HCEC 1CT (cell line): ENCODE results near the gene SMG9.
A peak's percentile ranks its signal among the peaks of the same experiment; 100 is the strongest.

Experiments
- DNase-seq: peaks from one replicate; pipeline ENCODE4 v3.0.0-alpha.2; 2017

Gene SMG9

GRCh38 chr19:43751466-43752220 is 3.1 kb downstream of the SMG9 start:
- DNase-seq: peak; percentile 30

DNA sequence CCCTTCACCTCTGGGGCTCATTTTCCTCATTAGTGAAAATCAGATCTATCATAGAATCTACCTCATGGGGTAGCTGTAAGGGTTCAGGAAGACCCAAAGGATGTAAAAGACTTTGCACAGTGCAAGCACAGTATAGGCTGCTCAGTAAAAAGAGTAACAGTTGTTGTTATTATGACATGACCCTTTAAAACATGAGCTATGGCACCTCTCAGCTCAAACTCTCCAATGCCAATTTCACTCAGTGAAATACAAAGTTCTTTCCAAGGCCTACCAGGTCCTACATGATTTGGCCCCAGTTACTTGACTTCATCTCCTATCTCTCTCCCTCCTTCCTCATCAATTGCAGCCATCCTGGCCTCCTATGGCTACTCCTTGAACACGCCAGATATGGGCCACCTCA is 4.9 kb downstream of the SMG9 start:
- DNase-seq: no peak

GRCh38 chr19:43749152-43749551 is 5.6 kb downstream of the SMG9 start:
- no peak for DNase-seq

DNA sequence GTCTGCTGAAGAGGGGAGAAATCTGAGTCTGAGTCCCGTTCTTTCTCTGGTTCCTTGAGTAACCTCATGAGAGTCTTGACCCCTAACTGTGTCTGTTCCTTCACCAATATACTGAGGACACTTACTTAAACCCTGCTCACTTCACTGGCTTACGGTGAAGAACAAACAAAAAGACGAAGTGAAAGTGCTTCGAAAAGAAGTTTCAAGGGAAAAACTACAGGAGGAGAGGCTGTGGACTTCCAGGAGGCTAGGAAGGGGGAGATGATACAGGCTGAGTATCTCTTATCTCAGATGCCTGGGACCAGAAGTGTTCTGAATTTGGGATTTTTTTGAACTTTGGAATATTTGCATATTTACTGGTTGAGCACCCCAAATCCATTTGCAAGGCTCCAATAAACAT is 6.1 kb downstream of the SMG9 start:
- no peak for DNase-seq

- no peak for DNase-seq
Observed at GRCh38 chr19:43748205-43748594, 6.6 kb downstream of the SMG9 start.

DNA sequence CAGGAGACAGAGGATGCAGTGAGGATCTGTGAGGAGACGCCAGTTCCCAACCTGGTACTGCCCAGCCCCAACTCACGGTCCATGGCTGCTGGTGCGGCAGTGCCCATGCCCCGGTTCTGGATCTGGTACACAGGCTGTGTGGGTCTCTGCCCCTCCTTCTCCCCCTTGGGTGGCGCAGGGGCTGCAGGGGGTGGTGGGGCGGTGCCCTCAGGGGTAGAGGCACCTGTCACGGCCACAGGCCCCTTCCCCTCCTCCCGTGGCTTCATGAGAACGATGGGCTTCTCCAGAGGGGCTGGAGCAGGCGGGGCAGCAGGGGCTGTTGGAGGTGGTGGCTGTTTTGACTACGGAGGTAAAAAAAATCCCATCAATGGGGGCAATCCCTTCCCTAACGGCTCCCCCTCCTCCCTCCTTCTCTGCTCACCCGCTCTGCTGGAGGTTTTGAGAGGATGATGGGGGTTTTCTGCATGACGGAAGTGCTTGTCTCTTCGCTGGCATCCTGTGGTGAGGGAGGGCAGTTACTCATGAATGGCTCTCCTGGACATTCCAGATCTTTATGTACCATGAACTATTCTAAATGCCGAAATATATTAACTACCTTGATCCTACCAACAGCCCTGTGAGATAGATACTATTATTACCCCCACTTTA is 7.1 kb downstream of the SMG9 start:
- no peak for DNase-seq

- no peak for DNase-seq
Observed at GRCh38 chr19:43743059-43743458, 11.7 kb downstream of the SMG9 start.

- DNase-seq: no peak
Observed at GRCh38 chr19:43741075-43741825, 13.5 kb downstream of the SMG9 start.

DNA sequence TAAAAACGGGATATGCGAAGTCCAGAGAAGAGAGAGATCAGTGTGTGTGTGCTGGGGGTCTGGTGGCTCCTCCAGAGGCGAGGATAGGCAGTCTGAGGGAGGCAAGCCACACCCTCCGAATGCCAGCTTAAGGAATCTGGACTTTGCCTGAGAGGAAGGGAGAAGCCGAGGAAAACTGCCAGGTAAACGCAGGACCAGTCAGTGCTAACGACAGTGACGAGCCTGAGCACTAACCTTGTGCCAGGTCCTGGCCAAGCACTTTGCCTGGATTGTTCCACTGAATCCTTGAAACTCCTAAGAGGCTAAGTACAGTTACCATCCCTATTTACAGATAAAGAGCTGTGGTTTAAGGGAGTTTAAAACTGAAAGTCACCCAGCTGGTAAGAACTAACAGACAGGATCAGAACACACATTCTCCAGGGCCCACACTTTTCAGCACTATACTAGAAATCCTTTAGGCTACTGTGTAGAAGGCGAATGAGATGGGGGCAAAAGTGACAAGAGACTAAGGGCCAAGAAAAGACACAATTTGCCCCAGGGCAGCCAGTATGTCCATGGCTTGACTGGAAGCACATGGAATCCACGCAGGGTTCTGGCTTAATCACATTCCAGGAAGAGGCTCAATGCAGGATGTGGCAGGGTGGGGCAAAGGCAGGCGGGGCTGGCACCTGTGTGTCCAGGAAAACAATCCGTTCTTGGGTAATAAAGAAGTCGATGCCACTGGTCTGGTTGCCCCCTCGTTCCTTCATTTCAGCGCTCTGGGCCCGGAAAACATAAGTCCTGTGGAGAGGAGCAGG is 15.1 kb downstream of the SMG9 start:
- DNase-seq: no peak

DNA sequence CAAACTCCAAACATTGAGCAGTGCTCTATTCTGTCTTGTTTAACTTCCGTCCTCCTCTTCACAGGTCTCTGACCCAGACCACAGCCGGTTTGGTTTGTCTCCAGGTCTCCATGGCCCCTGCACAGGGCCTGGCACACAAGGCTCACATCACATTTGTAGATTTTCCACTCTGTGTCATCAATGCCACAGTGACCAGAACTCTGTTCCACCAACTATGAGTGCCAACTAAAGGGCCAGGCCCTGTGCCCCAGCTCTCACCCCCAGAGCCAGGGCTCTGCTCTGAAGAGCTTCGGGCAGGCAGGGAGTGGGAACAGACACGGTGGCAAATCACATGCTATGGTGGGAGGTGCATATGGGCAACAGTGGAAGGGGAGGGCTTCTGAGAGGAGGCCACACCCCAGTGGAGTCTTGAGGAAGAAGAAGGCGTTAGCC is 16.0 kb downstream of the SMG9 start:
- no peak for DNase-seq

- DNase-seq: no peak
Observed at GRCh38 chr19:43735957-43736356, 18.8 kb downstream of the SMG9 start.

GRCh38 chr19:43735013-43735412 is 19.7 kb downstream of the SMG9 start:
- DNase-seq: no peak

- DNase-seq: no peak
Observed at GRCh38 chr19:43731846-43732245, 22.9 kb downstream of the SMG9 start.

GRCh38 chr19:43731346-43731745 is 23.4 kb downstream of the SMG9 start:
- no peak for DNase-seq

DNA sequence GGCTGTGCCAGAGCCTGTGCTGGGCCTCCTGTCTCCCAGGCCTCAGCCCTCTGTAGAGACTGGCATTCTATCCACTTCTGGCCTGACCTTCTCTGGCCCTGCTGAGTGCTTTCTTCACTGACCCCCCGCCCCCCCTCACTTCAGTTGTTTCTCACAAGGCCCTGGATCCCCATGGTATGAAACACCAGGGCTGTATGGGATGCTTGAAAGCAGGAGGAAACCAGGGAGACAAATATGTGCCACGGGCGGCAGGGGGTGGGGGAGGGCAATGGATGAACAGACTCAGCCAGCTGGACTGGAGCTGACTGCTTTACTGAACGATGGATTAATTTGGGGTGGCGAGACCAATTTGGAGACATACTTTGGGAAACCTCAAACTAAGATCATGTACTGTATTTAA is 24.8 kb downstream of the SMG9 start:
- no peak for DNase-seq

DNA sequence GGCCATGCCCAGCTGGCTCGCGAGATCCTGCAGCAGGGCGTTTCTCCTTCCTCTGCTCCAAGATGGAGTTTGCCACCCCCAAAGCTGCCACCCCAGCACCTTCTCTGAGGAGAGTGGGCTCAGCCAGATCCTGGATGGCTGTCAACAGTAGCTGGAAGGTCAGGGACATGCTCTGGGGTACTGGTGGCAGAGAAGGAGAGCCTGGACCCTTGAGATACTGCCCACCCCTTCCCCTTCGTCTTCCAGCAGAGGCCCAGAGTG is 27.2 kb downstream of the SMG9 start:
- no peak for DNase-seq

- no peak for DNase-seq
Observed at GRCh38 chr19:43726736-43727592, 27.8 kb downstream of the SMG9 start.

DNA sequence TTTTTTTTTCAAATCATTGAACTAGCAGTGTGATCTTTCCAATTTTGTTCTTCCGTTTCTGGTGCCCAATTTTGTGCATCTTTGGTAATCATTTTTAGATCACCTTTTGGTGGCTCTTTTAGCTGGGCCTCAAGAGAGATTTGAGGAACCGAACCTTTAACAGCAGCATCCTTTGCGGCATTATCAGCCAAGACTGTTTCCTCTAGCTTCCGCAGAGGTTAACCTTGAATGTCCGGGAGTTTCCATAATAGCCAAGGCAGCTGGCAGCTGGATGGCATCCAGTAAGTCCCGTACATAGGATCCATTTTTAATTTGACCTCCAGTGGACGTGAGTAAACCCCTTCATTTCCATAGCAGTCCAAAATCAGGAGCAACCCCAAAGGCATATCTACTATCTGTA is 29.3 kb downstream of the SMG9 start:
- no peak for DNase-seq

DNA sequence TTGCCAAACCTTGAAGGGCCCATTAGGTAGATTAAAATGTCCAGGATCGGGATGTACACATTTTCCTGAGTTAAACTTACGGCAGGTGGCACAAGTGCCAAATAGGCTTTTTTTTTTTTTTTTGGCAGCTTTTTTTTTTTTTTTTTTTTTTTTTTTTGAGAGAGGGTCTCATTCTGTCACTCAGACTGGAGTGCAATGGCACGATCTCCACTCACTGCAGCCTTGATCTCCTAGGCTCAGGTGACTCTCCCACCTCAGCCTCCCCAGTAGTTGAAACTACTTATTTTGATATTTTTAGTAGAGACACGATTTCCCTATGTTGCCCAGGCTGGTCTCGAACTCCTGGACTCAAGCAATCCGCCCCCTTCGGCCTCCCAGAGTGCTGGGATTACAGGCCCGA is 29.9 kb downstream of the SMG9 start:
- DNase-seq: no peak

DNA sequence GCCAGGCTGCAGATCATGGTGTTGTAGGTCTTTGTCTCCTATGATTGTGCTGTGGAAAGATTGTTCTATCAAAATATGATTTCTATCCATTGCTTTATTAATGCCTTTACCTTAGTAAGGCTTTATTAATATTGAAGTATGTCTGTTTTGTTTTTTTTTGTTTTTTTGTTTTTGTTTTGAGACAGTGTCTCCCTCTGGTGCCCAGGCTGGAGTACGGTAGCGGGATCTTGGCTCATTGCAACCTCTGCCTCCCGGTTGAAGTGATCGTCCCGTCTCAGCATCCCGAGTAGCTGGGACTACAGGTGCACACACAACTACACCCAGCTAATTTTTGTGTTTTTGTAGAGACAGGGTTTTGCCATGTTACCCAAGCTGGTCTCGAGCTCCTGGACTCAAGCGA is 31.2 kb downstream of the SMG9 start:
- peak; percentile 17 for DNase-seq

- no peak for DNase-seq
Observed at GRCh38 chr19:43721469-43722048, 33.2 kb downstream of the SMG9 start.

- DNase-seq: no peak
Observed at GRCh38 chr19:43720936-43721335, 33.8 kb downstream of the SMG9 start.
